Stimulated activated CD4-positive, alpha-beta T cell treated with anti-CD3 and anti-CD28 coated beads, Interleukin-4, amount 100 ng/mL, for 48 hours (primary cell): ENCODE results near the gene HOXD4.

Experiments
- DNase-seq, 2 donors: peaks; one replicate each; pipeline ENCODE4 v3.0.0-alpha.2; 2020; ENCODE audit warnings: low read depth in 2 of 2

Gene HOXD4

DNA sequence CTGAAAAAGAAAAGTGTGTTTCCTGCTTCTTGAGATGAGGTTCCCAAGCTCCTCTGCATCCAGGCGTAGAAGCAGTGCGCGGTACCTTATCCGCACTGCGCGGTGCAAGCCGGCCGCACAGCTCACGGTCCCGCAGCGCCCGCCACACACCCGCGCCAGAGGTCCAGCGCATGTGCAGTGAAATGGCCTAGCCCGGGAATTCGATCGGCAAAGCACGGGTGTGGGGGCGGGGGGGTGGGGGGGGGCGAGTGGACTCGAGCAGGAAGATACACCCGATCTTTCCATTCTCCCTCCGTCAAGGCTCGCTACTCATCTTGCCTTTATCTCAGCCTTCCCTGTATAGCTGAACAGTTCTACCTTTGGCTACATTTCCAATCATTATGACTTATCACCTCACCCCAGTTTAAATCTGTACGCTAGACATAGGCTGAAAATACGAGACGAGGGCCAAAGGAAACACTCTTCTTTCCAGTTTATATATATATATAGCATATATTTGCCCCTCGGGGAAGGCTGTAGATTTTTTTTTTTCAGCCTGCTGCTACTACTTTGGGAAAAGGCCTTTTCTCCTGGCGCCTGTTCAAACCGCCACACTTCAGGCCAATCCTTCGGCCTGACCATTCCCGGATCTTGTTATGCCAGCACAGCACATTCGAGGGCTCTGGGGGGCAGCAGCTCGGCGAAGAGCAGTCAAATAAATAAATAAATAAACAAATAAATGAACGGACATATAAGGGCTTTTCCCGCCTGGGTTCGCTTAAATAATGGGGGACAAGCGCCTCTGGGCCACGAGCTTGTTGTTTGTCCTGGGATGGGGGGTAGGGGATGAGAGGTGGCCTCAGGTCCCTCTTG lies 11.5 kb upstream of the HOXD4 start:
- DNase-seq = no peak

DNA sequence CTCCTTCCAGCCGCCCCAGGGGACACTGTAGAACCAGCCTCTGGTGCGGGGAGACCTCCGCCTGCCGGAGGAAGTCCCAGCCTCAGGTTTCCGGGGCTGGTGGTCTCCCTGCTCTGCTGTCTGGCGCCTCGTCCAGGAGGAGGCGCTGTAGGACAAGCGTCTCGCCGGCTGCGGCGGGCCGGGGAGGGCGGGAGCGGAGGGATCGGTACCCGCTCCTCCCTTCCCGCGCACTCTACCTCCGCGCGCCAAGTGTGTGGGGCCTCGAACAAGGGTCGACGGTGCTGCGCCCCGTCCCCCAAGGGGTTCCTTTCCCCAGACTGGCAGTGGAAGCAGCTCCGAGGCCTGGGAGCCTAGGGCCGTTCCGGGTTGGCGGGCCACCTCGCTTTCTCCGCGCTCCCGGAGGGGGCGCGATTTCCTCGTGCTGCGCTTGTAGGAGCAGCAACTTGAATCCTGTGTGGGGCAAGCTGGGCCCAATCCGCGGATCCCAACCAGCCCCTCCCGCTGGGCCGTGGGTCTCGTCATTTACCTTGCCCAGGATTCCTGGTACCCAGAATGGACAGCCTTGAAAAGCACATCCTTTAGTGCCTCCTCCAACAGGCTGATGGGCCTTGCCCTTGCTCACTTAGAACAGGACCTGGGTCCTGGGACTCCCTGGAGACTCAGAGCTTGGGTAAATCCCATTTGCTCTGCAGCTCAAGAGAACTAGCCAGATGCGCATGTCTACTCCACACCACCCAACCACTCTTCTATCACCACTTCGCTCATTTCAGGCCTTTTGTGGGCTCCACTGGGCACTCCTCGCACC lies 10.6 kb upstream of the HOXD4 start:
- peak; percentile 52 to 66 for DNase-seq

DNA sequence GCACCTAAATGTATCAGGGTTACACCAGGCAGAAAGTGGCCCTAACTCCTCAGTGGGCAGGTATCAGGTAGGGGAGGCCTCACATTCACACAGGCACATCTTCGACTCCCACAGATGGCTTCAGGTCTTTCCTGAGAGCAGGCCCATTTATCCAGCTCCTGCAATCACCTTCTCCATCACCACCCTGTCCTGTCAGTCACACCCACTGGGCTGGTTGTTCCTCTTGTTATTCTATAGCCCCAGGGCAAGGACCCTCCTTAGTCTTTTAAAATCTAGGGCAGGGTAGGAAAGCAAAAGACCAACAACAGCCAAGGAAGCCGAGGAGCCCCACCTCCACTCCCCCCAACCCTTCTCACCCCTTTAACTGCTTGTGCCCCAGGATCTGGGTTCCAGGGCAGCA lies 9.1 kb upstream of the HOXD4 start:
- DNase-seq = no peak

DNA sequence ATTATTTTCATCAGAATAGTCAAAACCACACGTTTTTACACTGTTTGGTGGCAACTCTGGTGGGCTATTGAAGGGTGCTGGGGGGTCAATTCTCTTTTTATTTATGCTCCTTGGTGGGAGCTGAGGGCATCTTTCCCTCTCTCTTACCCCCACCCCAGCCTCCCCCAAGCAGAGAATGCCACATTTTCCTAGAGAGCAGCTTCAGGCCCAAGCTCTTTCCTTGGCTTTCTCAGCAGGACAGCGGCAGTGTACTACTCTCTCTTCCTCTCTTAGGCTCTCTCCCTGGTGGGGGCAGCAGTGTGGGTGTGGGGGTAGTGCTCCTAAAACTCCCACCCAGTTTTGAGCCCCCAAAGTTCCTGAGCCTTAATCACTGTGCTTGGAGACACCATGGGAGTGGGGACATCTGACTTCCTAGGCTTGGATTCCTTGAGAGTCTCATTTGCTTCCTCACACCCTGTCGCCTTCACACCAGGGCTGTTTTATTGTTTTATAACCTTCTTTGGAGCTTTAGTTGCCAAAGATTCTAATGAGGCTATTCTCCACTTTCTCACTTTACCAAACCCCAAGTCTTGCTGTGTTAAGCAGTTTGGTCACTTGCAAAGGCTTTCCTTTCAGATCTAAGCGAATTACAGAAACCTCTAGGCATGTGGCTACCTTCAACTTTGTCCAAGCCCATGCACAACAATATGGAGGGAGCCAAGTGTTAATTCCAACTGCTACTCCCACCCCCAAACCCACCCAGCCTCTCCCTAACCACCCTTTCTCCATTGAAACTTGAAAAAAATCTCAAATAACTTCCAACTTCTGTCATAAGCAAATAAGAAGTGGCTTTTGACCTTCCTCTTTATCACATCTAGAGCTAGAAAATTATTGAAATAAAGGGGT lies 6.0 kb upstream of the HOXD4 start:
- DNase-seq = no peak

DNA sequence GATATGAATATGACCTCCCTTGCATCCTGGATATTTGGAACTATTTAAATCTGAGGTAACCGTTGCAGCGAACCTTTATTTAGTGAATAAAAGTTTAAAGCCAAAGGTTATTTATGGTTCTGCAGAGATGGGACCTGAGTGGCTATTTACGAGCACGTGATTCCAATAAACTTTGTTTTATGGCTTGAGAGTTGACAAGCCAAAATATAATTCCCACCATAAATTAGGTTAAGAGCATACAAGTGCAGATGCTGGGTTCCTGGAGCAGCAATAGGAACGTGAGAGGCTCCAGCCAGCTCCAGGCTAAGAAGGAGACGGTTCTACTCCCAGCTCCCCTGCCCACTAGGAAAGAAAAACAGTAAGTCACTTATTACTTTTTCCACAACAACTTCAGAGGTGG lies 5.2 kb upstream of the HOXD4 start:
- DNase-seq = no peak

DNA sequence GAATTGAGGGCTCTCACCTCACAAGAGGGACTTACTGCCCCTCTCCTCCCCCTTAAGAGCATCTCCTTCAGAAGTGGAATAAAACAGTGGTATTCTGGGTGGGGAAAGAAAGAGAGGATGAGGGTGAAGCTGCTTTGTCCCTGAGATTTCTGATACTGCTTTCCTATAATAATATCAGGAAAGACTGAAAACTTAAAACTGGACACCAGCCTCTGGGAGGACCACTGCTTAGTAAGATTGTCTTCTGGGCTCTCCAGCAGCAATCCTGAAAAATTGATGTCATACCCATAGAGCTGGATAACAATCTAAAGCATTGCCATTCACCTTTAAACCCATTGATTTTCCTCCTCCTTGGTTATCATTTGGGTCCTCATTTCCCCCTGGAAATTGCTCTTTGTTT lies 4.7 kb upstream of the HOXD4 start:
- no peak for DNase-seq

DNA sequence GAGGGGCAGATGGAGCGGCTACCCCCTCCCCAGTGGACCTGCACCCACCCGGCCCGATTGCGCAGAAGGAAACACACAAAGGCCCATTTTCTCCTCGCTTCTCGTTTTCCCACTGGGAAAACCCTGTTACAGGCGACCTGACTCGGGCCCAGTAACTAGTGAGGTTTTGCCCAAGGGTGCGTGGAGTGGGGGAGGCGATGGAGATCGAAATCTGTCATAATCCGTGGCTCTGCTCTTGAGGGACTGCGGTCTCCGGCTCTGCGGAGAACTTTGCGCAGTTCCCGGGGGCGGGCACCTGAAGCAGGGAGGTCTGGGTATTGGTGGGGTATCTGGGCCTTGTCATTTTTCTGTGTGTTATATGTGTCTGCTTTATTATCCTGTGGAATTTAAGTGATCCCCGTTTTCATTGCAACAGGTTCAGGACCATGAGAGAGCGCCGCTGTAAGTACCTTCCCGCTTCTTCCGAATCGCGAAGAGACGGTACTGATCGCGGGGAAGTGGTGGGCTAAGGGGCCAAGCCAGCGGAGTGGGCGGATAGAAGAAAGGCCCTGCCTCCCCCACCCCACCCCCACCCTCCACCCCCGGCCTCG lies 4.0 kb upstream of the HOXD4 start:
- no peak for DNase-seq

DNA sequence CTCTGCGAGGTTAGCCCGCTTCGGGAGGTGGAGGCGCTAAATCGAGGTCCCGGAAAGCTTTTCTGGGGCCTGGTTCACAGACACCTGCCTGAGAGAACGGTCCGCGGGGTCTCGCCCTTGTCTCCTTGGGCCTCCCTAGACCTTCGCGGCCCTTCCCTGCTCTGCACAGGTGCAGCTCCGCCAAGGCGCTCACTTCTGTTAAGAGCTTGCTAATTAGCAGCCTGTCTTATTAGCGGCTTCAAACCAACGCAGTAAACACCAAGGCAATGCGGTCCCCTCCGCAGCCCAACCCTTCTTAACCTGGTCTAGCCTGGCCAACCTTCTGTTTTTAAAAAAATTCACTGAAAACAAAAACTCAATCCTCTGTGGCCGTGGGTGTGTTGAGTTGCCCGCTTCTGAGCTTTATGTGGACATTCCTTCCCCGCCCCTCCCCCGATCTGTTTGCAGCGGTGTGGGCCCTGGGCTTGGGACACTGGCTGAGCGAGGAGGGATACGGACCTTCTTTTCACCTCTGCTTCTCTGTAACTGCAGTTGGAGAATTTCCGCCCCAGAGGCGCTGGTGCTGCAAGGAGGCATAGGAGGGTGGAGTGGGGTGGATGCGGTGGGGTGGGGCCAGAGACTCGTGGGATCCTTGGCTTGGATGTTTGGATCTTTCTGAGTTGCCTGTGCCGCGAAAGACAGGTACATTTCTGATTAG lies 3.4 kb upstream of the HOXD4 start:
- no peak for DNase-seq

DNA sequence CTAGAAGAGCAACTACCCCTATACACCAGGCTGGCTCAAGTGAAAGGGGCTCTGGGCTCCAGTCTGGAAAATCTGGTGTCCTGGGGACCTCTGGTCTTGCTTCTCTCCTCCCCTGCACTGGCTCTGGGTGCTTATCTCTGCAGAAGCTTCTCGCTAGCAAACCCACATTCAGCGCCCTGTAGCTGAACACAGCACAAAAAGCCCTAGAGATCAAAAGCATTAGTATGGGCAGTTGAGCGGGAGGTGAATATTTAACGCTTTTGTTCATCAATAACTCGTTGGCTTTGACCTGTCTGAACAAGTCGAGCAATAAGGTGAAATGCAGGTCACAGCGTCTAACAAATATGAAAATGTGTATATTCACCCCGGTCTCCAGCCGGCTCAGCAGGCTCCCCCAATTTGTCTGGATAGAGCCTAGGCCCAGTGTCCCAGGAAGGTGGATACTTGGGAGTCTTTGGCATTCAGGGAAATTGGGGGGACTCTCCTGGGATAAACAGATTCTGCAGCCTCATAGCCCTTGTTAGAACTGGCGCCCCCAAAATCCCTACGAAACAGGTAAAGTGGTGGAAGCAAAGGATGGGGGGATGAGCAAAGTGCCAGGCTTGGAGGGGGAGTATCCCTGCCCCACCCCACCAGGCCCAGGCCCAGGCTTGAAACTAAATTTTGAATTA lies 2.5 kb upstream of the HOXD4 start:
- no peak for DNase-seq

DNA sequence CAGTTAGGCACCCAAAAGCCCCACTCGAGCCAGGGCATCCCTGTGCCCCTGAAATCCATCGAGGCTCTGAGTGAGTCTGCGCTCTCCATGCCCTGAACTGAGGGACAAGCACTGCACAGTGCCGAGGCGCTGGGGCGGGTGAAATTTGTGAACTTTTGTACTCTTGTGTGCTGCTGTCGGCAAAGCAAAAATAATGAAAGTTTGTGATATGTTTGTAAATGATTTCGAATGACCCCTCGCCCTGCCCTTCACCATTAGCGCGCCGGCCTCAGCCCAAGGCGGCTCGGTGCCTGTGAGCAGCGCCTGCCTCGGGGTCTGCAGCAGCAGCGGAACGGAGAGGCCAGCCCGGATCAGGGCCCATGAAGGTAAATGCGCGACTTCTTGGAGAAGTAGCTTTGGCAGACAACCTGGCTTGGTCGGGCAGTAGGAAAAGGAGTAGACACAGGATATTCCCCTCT lies 1.8 kb upstream of the HOXD4 start:
- no peak for DNase-seq

DNA sequence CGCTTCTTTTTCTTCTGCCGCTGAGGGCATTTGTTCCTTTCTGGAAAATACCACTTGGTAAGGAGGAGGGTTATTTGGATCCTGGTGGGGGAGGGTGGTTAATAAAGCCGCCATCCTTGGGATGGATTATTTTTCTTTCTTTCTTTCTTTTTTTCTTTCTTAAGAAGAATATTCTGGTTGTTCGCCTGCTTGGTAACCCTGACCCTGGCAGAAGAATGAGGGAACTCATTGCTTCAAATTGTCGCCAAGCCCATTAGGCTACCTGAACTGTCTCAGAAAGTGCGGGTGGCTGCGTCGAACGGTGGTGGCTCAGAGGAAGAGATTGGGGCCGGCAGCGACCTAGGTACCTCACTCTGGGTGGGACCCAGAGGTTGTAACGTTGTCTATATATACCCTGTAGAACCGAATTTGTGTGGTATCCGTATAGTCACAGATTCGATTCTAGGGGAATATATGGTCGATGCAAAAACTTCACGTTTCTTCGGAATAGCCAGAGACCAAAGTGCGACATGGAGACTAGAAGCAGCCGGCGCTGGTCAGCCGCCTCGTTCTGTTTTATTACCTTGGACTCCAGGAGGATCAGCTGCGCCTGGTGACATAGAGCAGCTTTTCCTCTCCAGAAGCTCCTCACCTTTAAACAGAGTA lies 1.3 kb upstream of the HOXD4 start:
- DNase-seq = no peak

DNA sequence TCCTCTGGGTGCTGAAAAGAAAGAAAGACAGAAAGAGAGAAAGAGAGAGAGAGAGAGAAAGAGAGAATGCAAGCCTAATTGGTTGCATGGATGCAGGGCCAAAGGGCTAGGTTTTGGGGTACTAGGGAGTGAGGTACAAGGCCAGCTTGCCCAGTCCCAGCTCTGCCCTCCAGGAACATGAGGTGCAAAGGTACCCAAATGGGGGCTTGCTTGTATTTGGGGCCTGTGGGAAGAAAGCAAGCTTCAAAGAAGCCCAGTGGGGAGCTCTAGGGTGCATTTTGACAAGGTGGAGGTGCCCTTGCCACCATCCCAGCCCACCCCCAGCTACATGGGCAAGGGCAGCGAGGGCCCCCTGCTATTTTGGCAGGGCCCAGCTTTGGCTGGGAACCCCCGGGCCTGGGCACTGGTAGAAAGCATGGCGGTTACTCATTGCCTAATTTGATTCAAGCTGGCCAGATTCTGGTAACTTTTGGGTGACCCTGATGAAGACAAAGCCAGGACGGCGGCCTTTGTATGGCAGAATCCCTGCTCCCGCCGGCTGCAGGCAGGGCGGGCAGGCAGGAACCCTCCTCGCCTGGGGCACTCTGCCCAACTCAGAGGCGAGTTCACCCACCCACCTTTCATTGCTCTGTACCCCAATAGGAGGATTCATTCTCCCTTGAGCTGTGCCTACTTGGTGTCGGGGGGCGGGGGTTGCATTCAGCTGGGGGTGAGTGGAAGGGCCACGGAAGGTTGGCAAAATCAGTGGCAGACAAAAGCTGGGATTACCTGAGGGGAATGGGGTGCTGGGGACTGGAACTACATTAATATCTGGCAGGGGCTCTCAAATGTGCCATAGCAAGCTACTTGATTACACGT lies 537 bp upstream of the HOXD4 start:
- no peak for DNase-seq

DNA sequence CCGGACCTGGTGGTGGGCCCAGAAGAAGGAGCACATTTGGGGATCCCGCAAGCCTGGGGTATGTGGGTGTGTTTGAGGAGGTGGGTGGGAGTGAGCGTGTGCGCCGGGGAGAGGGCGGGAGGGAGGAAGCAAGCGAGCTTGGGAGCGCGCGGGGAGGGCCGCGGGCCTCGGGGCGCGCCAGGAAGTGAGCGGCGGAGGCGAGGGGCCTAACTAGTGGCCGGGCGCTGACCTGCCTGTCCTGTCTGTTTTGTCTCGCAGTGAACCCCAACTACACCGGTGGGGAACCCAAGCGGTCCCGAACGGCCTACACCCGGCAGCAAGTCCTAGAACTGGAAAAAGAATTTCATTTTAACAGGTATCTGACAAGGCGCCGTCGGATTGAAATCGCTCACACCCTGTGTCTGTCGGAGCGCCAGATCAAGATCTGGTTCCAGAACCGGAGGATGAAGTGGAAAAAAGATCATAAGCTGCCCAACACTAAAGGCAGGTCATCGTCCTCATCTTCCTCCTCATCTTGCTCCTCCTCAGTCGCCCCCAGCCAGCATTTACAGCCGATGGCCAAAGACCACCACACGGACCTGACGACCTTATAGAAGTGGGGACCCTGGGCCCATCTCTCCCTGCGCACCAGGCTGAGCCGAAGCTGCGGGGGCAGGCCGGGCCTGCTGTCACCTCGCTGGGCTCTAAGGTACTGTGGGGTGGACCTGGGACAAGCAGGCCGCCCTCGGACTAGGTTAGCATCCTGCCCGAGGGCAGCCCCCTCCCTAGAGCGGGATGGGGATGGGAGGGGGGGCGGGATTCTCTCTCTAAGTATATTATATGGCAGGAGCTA lies 1.2 kb downstream of the HOXD4 start:
- no peak for DNase-seq

DNA sequence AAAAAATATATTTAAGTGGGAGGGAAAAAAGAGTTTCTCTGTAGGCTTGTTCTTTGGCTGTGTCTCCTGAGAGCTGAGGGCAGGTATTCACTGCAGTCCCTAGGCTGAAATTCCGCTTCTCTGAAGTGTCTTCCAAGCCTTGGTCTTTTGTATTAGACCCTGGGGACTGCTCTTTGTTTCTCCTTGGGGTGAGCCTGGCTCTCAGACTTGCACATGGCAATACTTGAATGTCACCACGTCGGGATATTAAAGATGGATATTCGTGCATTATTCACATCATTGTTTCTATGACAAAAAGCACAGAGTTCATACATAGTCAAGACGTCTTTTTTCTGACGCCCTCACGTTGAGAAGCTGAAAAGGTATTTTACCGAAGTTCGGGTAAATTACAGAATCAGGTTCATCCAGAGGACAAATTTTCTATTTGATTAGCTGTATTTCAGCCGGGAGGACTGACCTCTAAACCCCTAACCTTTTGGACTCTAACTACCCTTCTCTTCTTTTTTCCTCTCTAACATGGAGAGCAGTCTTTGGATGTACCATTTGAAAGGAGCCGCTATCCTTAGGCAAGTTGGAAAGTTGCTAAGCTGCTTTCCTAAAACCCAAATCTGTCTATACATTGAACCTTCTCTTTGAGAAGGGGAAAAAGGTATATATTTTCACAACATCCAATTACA lies 3.4 kb downstream of the HOXD4 start:
- no peak for DNase-seq

DNA sequence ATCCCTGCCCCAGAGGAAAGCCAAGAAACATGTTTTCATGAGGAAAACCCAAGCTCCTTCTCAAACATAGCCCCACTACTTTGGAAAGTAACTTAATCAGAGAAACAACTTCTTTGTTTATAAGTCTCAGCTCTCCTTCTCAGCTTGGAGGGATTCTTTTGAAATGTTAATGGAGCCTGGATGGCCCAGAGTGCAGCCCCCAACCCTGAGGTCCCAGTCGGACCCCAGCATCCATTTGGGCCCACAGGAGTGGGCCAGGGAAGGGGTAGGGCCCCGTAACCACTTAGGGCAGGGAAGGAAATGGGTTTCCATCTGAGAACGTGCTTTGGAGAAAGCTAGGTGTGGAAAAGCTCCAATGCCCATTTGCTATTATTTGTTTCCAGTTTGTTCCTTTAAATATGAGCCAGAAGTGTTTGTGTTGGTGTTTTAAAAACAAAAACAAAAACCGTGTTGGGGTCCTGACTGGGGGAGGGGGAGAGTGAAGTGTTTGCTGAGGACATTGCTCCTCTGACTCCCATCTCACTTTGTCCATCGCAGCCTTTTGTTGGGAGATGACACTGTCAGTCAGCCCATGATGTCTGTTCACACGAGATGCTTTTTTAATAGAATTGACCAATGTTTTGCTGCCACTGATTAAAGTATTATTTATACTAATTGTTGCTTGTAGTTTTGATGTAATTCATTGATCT lies 4.2 kb downstream of the HOXD4 start:
- no peak for DNase-seq

DNA sequence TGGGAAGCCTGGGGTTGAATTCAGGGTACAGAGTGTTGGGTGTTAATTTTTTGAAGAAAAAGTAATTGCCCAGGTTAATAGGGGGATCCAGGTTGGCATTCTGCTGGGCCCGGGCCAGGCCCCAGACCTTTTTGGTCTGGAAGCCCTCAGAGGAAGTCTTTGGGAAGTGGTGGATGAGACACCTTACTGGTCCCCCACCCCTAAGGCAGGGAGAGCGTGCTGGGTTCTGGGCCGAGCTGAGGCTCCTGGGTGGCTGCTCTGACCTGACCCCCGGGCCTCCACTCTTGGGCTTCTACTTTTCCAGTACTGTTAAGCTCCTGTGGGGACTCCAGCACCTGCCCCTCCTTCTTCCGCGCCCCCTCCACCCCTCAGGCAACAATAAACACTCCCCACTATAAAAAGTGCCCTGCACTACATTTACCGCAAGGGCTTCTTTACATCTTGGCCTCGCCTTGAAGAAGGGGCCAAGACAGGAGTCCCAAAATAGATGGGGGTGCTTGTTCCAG lies 5.0 kb downstream of the HOXD4 start:
- DNase-seq = no peak
